ENCODE data around the gene CALB2.

The CALB2 gene

GRCh38 chr16:71384073-71384724 lies 25.7 kb downstream of the CALB2 start:
- no peak for DNase-seq (ENCODE audit: low read depth)
- H3K4me3 ChIP-seq (ENCODE audit: low read length), result no peak overlapping the region
- TF ChIP-seq CTCF (conservative IDR thresholded peaks at IDR 0.05; ENCODE audit: low read length), result no peak

- no peak overlapping the region for H3K4me3 ChIP-seq (ENCODE audit: low read length)
- no peak for TF ChIP-seq CTCF (conservative IDR thresholded peaks at IDR 0.05; ENCODE audit: low read length)
Observed at GRCh38 chr16:71387045-71387871, 28.7 kb downstream of the CALB2 start.

GRCh38 chr16:71389330-71389729 lies 30.8 kb downstream of the CALB2 start:
- no peak overlapping the region for H3K4me3 ChIP-seq (ENCODE audit: low read length)
- TF ChIP-seq CTCF (conservative IDR thresholded peaks at IDR 0.05; ENCODE audit: low read length), result no peak
- DNase-seq (ENCODE audit: low read depth), result no peak

More at GRCh38 chr16:71387045-71387871, 28.7 kb downstream of the CALB2 start:
- DNase-seq (ENCODE audit: low read depth), result no peak

GRCh38 chr16:71396594-71396993 lies 38.1 kb downstream of the CALB2 start:
- no peak for TF ChIP-seq CTCF (conservative IDR thresholded peaks at IDR 0.05; ENCODE audit: low read length)
- DNase-seq (ENCODE audit: low read depth), result no peak
- no peak overlapping the region for H3K4me3 ChIP-seq (ENCODE audit: low read length)

- H3K4me3 ChIP-seq (ENCODE audit: low read length), result no peak overlapping the region
- TF ChIP-seq CTCF (conservative IDR thresholded peaks at IDR 0.05; ENCODE audit: low read length), result no peak
- DNase-seq (ENCODE audit: low read depth), result no peak
Observed at GRCh38 chr16:71399801-71400563, 41.5 kb downstream of the CALB2 start.

GRCh38 chr16:71402007-71402406 lies 43.5 kb downstream of the CALB2 start:
- no peak overlapping the region for H3K4me3 ChIP-seq (ENCODE audit: low read length)
- no peak for TF ChIP-seq CTCF (conservative IDR thresholded peaks at IDR 0.05; ENCODE audit: low read length)
- DNase-seq (ENCODE audit: low read depth), result no peak
